GM19099 (cell line): ENCODE data around the gene HIGD1A.

Source experiments
- POLR2A ChIP-seq: IDR thresholded peaks from 3 replicates; pipeline ENCODE4 v1.6.1; 2011; ENCODE audit warnings: low read depth; ENCODE audit not compliant: insufficient read length; ENCODE audit errors: extremely low read depth

Gene HIGD1A

DNA sequence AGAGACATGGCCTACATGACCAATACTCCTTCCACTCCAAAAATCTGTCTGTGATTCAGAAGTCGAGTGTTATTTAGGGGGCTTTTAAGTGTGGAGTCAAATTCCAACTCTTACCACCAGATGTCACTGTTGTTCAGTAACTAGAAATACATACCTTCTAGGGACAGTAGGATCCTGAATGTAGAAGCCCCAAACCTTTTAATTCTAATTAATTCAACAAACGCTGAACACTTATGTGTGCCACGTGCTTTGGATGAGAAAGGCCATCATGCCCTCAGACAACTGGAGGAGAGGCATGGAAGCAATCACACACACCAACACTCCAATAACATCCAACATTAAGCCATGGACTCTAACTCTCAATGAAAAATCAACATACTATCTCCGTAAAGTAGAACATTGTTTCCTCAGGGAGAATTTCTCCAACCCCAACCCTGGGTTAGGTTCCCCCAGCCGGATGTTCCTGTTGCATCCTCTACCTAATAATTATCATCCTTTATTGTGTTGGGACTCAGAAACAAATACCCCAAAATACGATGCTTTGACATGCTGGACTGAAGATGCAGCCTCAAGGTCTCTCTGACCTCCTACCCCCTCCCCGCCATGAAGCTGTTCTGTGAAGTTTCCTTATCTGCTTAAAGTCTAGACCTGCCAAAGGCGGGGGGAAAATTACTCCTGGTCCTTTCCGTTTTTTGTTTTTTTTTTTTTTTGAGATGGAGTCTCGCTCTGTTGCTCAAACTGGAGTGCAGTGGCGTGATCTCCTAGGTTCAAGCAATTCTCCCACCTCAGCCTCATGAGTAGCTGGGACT lies 23.2 kb downstream of the HIGD1A start:
- TF ChIP-seq POLR2A, result no peak

DNA sequence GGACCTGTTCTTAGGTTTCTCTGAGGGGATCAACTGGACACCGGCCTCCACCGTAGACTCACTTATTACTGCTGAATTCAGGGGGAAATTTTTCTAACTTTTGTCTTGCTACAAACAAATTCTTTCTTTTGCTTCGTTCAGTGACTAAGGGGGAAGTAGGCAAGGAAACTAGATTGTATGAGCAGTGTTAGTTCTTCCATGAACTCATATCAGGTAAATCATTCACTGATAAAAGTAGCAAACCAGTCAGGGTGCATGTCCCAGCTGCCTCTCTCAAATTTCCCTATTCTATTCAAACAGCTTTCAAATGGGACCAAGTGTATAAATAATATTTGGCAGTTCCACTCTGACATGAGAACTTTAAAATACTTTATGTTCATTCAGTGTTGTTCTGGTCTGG lies 23.9 kb downstream of the HIGD1A start:
- TF ChIP-seq POLR2A, result no peak

DNA sequence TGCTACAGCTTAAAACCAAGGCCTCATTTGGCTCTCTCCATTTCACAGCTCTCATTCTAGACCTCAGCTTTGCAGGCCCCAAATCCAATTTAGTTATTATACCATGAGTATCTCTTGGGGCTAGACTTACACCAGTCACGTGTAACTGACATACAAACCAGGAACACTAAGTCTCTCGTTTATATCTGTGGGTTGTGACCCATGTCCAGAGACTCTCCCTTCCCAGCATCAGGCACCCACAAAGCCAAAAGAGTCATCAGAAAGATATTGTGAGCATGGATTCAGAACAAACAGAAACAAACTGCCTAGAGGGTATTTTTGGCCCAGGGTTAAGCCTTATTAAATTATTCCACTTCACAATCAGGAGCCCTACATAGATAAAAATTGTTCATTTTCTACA lies 25.6 kb downstream of the HIGD1A start:
- TF ChIP-seq POLR2A, result no peak

DNA sequence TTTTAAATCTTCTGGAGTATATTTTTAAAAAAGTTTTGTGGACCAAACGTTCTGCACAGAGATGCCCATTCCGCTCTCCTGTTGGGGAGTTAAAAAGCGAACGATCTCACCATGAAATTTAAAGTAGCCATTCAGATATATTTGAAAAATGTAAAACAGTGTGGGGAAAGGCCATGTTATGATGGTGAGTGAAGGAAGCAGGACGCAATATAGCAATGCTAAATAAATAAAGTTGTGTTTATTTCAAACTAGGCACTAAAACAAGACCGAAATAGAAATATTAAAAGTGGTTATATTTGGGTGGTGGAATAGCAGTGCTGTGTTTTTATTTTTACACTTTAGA lies 30.9 kb downstream of the HIGD1A start:
- no peak for TF ChIP-seq POLR2A

DNA sequence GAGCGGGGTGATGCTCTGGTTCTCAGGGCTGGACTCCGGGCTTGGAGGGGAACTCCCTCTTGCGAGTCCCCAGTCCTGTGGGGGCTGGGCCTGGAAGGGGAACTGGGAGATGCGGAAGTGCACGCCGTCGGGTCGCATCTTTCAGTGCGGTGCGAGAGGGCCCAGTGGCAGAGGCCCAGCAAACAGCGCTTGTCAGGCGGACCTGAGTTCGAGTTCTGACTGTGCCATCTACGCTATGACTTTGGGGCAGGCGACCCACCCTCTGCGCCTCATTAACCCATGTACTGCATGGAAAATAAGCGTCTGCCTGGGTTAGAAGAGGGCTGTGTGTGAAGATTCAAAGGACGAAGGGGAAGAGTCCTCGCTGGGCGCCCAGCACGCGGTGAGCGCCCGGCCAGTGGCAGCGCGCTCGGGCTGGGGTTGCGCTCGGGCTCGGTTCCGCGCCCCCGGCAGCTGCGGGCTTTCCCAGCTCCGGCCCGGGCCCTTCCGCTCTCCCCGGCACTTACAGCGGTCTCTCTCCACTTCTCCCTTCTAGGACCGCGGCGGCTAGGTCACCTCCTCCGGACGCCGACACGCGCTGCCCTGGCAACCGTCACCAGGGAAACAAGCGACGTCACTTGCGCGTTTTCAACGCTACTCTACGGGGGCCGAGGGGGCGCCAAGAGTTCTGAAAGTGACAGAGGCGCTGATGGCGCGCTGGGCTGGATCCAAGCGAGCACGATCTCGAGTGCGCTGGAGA lies 31.5 kb downstream of the HIGD1A start, which contains the start of gene CCDC13:
CCDC13 (minus strand) TSS at position 584 of the 739 bp plus-strand sequence. CDS start 14,908 bp downstream, outside the sequence.
- peak; percentile 78 for TF ChIP-seq POLR2A

DNA sequence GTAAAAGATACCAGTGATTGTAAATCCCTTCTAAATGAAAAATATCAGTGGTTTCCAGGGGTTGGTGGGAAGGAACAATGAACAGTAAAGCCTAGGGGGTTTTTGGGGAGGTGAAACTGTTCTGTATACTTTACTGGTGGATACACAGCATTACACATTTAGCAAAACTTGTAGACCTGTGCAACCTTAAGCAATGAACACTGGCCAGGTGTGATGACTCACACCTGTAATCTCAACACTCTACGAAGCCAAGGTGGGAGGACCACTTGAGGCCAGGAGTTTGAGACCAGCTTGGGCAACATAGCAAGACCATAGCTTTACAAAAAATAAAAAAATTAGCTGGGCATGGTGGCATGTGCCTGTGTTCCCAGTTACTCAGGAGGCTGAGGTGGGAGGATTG lies 33.0 kb downstream of the HIGD1A start:
- TF ChIP-seq POLR2A, result no peak

DNA sequence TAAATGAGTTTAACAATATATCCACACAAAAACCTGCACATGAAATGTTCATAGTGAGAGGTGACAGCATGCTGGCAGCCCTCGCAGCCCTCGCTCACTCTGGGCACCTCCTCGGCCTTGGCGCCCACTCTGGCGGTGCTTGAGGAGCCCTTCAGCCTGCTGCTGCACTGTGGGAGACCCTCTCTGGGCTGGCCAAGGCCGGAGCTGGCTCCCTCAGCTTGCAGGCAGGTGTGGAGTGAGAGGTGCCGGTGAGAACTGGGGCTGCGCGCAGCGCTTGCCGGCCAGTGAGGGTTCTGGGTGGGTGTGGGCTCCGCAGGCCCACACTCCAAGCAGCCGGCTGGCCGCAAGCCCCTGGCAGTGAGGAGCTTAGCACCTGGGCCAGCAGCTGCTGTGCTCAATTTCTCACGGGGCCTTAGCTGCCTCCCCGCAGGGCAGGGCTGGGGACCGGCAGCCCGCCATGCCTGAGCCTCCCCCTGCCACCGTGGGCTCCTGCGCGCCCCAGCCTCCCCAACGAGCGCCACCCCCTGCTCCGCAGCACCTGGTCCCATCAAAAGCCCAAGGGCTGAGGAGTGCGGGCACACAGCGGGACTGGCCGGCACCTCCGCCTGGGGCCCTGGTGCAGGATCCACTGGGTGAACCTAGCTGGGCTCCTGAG lies 34.7 kb downstream of the HIGD1A start:
- TF ChIP-seq POLR2A, result no peak

DNA sequence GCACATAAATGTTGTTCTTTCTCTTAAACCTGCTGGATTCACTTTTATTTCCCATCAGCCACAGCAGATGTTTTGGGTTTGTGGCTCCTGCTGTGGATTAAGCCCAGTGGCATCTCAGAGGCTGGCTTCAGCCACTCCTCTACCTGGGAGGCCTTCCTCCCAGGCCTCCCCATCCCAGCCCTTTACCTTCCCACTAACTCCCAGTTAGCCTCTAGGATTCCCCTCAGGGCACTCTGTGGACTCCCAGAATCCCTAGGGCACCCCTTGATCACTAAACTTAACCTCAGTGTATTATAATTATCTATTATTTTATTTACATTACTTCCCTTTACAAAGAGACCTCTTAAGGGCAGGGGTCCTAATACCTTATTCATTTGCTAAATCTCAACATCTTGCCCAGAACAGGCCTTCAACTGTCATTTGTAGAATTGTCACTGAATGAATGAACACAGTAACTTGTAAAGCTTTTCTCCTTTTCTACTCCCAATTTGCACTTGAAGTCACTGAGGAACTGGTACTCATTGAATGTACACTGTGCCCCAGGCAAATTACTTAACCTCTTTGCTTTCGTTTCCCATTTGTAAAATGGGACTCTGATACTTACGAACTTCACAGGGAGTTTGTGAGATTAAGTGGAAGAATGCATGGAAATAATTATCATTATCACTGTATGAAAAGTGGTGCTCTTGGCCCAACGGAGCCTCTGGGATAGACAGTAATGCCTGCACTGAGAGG lies 39.6 kb downstream of the HIGD1A start:
- no peak for TF ChIP-seq POLR2A

DNA sequence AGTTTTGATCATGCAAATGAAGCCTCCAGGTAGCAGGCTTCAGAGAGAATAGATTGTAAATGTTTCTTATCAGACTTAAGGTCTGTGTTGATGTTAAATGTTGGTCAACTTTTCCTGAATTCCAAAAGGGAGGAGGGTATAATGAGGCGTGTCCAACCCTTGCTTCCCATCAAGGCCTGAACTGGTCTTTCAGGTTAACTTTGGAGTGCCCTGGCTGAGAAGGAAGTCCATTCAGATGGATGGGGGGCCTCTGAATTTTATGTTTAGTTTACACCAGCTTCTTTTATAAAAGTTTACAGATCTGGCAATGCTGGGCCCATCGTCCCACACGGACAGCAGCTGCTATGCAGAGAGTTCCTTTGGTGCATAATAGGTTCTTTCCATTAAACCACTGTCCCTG lies 40.2 kb downstream of the HIGD1A start:
- TF ChIP-seq POLR2A, result no peak

DNA sequence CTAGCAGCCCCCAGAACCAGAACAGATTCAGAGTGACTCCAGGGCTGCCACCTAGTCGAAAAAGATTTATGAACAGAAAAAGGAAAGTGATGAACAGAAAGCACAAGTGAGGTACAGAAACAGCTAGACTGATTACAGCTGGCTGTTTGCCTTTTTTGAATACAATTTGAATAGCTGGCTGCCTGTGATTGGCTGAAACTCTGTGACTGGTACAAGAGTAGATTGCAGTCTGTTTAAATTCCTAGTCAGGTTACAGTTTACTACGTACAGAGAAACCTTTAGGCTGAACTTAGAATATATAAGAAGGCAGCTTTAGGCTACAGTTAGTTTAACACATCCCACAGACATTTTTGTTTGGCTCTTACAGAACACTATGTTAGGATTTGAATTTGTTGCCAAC lies 41.3 kb downstream of the HIGD1A start:
- no peak for TF ChIP-seq POLR2A

DNA sequence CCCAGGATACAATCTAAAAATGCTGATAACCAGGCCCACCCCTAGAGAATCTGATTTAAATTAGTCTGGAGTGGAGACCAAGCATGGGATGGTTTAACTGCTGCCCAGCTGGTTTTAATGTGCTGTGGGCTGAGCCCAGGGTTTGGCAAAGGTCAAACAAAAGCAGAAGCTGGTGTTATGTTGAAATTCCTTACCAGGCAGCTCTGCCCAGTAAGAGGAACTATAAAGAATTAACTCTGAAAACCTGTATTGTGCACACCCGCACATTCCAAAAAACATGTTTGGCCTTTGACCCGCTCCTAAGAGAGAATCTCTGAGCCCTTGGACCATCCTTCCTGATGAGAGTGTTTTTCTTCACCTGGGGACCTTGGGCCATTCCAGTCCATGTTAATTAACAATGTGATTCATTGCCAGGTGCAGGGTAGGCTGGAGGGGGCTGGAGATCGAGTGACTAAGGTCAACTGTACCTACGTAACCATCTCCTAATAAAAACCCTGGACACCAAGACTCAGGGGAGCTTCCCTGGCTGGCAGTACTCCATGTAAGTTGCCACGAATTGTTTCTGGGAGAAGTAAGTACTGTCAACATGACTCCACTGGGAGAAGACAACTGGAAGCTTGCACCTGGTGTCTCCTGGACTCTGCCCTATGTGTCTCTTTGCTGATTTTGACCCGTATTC lies 42.1 kb downstream of the HIGD1A start:
- TF ChIP-seq POLR2A, result no peak

DNA sequence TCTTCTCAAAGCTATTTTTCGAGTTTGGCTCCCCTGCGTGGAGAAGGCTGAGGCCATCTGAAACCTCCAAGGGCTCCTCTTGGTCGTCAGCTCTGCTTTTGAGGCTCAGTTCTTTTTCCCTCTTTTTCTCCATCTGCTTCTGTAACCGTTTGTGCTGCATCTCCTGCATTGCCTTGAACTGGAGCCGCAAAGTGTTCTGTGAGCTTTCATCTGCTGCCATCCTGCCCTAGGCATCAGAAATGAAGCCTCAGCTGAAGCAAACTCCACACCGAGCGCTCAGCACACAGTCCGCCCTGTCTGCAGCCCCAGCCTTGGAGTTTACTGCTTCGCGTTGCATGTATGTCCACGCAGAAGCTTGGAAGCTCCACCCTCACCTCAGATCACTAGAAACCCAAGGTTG lies 46.2 kb downstream of the HIGD1A start:
- no peak for TF ChIP-seq POLR2A

DNA sequence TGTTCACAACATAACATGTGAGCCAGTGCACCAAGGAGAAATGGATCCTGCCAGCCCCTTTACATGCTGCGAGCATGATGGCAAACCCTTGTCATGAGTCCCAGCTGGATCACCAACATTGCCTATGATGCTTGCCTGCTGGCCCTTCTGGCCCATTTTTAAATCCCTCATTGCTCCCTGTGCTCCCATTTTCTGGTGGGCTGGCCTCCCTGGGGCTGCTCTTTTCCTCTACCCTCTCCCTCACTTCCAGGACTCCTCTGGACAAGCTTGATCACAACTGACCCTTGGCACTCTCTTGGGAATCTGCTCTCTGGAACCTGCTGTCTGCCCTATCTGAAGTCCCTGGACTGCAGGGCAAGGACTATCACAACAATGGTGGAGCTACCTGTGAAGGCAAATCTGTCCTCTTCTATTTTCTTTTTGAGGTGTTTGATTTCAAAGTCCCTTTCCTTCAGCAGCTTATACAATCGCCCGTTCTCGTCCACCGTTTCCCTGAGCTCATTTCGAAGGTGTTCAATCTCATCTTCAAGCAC lies 47.5 kb downstream of the HIGD1A start:
- no peak for TF ChIP-seq POLR2A
